ENCODE data around the gene TBC1D22A.

DNA sequence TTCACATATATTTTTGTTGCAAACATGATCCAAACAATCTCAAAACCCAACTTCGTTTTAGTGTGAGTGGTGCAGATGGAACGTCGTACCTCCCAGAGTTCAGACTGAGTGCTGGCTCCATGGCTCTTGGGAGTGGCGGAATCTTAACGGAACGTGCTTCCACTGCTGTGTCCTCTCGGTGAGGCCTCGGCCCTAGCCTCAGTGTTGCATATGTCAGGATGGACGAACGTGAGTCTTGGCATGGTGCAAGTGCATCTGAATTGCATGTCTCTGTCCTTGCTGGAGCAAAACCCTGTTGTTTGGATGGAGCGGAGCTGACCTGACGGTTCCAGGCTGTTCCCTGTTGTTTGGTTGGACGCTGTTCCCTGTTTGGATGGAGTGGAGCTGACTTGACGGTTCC lies 306.8 kb downstream of the TBC1D22A start:
- TF ChIP-seq, protein P1, sequence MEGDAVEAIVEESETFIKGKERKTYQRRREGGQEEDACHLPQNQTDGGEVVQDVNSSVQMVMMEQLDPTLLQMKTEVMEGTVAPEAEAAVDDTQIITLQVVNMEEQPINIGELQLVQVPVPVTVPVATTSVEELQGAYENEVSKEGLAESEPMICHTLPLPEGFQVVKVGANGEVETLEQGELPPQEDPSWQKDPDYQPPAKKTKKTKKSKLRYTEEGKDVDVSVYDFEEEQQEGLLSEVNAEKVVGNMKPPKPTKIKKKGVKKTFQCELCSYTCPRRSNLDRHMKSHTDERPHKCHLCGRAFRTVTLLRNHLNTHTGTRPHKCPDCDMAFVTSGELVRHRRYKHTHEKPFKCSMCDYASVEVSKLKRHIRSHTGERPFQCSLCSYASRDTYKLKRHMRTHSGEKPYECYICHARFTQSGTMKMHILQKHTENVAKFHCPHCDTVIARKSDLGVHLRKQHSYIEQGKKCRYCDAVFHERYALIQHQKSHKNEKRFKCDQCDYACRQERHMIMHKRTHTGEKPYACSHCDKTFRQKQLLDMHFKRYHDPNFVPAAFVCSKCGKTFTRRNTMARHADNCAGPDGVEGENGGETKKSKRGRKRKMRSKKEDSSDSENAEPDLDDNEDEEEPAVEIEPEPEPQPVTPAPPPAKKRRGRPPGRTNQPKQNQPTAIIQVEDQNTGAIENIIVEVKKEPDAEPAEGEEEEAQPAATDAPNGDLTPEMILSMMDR (IDR thresholded peaks at IDR 0.05) = no peak
- no peak for TF ChIP-seq POLR2A (IDR thresholded peaks at IDR 0.05)
